Measurements from ENCODE around the gene FAAH. TPM values are rescaled to one million over a fixed set of nuclear protein-coding genes. Genes with fewer than 3 reads are reported as not detected.
"Not testable (repeated sequence)": the region's sequence is repeated elsewhere in the genome, so short reads cannot be mapped to it uniquely, and the experiment has no call there.

The FAAH gene
- total RNA-seq: 3.6 and 4.1 TPM in 2 replicates

DNA sequence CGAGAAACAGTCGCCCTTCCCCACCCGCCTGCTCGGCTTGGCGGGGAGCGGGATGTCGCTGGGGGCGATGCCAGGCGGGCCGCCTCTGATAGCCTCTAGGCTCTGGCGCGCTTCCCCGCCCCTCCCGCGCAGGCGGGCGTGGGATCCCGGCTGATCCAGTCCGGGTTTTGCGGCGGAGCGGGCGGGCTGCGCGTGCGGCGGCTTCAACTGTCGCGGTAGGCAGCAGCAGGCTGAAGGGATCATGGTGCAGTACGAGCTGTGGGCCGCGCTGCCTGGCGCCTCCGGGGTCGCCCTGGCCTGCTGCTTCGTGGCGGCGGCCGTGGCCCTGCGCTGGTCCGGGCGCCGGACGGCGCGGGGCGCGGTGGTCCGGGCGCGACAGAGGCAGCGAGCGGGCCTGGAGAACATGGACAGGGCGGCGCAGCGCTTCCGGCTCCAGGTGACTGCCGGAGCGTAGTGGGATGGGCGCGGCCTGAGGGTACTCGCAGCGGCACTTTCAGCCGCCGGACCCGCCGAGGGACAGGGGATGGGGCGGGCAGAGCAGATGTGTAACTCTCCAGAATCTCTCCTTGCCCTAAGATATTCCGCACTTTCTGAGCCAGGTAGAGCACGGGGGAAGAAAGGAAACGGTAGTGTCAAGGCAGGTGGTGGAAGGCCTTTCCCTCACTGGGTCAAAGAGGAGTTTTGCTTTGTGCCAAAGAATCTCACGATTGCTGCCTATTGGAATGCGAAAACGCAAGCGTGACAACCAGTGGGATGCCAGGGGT is at the start of gene FAAH:
Gene FAAH, plus strand, starts transcription at position 210 of the 764 bp plus-strand sequence. Its CDS starts 32 bp downstream, at position 242.
- intact Hi-C loops (cut with micrococcal nuclease): no loop called here

DNA sequence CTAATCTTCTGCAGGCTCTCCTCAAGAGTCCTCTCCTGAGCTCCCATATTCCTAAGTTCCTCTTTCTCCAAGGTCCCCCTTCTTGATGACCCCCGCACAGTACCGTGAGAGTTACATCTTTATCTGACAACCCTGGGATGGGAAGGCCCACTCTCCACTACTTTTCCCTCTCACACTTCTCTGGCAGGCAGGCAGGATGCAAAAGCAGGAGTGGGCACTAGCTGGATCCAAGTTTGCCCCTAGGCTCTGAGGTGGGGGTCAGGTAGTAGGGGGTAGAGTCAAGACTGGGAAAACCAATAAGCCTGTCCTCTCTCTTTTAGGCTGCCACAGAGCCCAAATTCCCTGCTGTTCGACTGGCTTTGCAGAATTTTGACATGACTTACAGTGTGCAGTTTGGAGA is 49.6 kb upstream of the FAAH start:
- intact Hi-C loops (cut with micrococcal nuclease): loop anchor here (5.0 to 10.0 kb wide), 3 partner anchors 260 to 968 kb away; partner anchors contain the start of genes MKNK1, STIL and TESK2

DNA sequence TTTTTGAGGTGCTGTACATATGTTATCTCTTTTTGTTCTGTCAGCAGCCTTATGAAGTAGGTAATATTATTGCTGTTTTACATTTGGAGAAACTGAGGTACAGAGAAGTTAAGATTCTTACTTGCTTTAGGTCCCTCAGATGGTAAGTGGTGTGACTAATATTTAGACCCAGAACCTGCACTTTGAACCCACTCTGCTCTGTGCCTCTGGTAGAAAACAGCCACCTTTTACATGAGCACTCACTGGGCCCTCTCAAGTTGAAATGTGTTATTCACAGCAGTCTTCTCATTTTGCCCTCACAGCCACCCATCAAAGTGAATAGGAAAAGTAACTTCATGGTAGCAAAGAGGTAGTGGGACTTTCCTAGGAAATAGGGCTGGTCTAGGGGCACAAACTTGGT is 48.8 kb upstream of the FAAH start:
- intact Hi-C loops (cut with micrococcal nuclease): loop anchor here (5.0 to 10.0 kb wide), 2 partner anchors 58 to 260 kb away; partner anchors contain the start of gene MKNK1

DNA sequence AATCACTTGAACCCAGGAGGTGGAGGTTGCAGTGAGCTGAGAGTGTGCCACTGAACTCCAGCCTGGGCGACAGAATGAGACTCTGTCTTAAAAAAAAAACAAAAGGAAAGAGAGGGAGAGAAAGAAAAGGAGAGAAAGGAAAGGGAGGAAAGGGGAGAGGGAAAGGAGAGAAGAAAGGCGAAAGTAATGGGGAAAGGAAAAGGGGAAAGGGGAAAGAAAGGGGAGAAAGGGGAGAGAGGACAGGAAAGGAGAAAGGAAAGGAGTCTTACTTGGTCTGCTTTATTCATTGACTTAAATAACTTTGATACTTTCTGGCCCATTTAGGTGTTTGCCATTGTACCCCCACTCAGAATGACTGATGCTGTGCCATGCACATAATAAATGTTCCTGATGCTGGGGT is 41.8 kb upstream of the FAAH start:
- intact Hi-C loops (cut with micrococcal nuclease): no loop called here

DNA sequence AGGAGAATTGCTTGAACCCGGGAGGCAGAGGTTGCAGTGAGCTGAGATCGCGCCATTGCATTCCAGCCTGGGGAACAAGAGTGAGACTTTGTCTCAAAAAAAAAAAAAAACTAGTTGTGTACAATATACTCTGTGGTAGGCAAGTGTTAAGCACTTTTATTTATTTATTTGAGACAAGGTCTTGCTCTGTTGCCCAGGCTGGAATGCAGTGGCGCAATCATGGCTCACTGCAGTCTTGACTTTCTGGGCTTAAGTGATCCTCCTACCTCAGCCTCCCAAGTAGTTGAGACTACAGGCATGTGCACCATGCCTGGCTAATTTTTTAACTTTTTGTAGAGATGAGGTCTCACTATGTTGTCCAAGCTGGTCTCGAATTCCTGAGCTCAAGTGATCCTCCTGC is 38.2 kb upstream of the FAAH start:
- intact Hi-C loops (cut with micrococcal nuclease): not testable (repeated sequence)

DNA sequence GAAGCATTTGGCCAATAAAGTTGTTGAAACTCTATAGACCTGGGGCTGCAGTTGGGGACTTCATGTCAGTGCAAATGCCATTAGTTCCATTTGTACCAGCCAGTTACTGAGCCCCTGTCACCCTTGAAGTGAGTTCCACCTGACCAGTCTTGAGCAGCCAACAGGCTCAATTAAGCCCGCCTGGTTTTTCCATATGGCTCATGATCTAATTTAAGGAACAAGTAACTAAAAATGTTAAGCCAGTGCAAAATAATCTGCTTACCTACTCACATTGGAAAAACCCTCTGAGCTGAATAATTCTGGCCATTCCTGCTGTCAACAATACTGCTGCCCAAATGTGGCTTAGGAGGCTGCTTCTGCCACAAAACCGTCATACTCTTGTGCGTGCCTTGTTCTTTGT is 32.0 kb upstream of the FAAH start:
- intact Hi-C loops (cut with micrococcal nuclease): no loop called here

DNA sequence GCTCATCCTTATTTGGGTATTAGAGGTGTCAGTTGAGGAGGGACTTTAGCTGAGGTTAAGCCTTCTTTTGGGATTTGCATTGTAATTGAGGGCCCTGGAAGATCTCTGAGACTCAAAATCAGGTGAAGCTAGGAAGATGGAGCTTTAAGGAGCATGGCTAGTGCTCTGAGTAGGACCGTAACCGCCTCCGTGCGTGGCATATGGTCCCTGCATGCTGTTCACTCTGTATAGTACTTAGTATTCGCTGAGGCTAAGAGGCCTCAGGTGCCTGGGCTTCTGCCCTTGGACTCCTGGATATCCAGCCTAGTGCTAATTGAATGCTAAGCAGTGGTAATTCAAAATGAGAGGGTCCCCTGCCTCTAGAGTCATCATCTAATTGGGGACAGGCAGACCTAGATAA is 31.0 kb upstream of the FAAH start:
- intact Hi-C loops (cut with micrococcal nuclease): no loop called here

DNA sequence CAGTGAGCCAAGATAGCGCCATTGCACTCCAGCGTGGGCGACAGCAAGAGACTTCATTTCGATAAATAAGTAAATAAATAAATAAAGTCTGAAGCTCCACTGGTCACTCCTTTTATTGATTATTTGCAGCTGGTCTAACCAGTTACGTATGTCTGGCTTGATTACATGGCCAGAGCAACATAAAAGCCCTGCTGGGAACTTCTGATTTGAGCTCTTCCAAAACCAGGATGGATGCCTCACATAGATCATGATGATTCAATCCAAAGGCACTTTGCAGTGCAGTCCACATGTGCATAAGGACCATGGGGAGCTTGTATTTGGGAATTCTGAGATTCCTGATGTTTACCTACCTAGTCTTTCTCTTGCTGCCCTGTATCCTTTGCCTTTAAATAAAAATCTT is 29.5 kb upstream of the FAAH start:
- intact Hi-C loops (cut with micrococcal nuclease): no loop called here

DNA sequence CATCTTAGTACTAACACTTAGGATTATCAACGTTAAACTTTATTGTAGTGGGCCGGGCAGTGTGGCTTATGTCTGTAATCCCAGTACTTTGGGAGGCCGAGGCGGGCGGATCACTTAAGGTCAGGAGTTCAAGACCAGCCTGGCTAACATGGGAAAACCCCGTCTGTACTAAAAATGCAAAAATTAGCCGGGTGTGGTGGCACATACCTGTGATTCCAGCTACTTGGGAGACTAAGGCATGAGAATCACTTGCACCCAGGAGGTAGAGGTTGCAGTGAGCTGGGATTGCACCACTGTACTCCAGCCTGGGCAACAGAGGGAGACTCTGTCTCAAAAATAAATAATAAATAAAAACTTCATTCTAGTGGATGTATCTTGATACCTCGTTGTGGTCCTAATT is 28.3 kb upstream of the FAAH start:
- intact Hi-C loops (cut with micrococcal nuclease): not testable (repeated sequence)

DNA sequence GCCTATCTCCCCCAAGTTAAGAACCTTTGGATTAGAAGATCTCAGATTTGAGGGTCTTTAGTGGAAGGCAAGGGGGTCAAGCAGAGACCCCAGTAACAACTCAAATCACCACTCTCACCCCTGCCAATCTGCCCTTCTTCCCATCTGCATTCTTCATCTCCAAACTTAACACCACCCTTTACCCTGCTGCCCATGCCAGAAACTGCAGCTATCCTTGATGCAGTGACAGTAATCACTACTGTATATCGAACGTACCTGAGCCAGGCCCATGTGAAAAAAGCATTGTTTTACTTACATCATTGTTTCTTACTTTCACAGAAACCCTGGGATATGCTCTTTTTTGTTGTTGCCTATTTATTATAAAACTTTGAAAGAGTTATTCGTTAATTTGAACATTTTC is 27.0 kb upstream of the FAAH start:
- intact Hi-C loops (cut with micrococcal nuclease): no loop called here

DNA sequence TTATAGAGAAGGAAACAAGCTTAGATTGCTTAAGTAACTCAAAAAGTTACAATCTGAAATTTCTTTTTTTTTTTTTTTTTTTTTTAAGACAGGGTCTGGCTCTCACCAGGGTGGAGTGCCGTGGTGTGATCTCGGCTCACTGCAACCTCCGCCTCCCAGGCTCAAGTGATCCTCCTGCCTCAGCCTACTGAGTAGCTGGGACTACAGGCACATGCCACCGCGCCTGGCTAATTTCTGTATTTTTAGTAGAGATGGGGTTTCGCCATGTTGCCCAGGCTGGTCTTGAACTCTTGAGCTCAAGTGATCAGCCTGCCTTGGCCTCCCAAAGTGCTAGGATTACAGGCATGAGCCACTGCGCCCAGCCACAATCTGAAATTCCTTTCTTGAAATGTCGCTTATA is 26.4 kb upstream of the FAAH start:
- intact Hi-C loops (cut with micrococcal nuclease): not testable (repeated sequence)

DNA sequence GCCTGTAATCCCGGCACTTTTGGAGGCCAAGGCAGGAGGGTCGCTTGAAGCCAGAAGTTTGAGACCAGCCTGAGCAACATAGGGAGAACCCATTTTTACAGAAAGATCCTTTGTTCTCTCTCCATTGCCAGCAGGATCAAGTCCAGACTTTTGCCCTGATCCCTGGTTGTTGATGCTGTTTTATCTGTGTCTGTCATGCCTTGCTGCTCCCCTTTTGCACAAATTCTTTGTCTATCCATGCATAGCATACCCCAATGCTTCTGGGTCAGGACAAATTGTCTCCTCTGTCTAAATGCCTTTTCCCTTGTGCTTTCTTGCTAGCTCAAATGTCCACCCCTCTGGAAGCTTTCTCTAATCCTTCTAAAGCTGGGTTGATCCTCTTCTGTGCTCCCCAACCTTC is 25.3 kb upstream of the FAAH start:
- intact Hi-C loops (cut with micrococcal nuclease): no loop called here

DNA sequence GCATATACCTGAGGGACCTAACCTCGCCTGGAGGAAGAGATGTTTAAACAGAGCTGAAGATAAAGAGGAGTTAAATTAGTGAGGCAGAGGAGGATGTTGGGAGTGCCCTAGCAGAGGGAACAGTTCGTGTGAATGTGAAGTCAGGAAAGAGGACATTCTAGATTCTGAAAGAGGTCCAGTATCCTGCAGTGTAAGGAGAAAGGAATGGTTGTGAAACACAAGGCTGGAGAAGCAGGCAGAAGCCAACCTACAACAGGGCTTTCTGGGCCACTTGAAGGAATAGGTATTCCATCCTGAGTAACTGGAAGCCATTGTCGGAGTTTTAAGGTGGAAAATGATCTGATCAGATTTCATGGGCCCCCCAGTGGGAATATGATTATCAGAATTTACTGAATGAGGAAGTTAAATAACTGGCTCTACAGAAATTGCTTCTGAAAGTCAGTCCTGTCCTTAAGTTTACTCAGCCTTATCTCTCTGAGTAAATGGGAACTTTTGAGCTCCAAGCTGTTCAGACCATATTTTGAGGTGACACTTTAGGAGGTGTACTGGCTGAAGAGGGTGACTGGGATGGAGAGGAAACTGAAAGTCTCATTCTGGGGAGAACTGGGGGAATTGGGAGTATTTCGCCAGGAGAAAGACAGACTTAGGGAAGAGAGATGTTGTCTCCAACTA is 24.4 kb upstream of the FAAH start:
- intact Hi-C loops (cut with micrococcal nuclease): no loop called here

DNA sequence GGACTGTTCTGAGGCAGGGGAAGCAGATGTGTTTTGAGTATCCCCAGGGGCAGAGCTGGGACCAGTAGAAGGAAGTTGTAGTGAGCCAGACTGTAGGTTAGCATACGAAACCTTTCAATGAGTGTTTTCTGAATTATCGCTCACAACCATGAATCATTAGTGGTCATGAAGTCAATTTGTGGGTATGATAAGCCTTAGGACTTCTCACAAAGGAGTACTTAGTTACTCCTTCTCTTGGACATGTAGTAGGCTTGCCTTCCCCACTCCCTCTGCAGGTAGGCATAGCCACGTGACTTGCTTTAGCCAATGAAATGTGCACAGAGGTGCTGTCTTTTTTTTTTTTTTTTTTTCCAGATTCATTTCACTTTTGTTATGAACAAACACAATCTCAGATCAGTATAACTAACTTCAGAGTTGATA is 23.9 kb upstream of the FAAH start:
- intact Hi-C loops (cut with micrococcal nuclease): no loop called here

DNA sequence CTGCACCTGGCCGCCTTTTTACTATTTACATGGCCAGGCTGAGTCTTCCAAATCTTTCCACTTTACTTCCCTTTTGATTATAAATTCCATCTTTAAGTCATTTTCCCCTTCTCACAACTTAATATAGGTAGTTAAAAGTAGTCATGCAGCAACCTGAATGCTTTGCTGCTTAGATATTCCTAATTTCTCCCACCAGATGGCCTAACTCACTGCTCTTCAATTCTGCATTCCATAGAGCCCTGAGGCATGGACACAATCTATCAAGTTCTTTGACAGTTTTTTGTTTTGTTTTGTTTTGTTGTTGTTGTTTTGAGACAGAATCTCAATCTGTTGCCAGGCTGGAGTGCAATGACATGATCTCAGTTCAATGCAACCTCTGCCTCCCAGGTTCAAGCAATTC is 21.7 kb upstream of the FAAH start:
- intact Hi-C loops (cut with micrococcal nuclease): no loop called here

DNA sequence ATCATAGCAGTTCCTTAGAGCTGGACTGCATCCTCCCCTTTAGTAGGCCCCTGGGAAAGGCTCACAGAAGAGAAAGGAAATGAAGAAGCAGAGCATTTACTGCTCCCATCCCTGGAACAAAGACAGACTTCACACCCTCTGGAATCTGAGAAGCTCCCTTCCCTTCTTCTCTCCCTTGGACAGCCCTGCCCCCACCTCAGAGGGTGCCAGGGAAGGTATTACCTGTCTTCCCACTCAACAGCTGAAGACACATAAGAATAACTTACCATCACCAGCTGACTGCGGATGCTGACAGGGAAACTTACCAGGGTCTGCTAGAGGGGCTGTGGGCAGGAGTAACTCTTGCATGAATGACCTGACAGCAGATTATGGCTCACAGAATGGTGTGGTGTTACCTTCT is 14.1 kb upstream of the FAAH start:
- intact Hi-C loops (cut with micrococcal nuclease): no loop called here

DNA sequence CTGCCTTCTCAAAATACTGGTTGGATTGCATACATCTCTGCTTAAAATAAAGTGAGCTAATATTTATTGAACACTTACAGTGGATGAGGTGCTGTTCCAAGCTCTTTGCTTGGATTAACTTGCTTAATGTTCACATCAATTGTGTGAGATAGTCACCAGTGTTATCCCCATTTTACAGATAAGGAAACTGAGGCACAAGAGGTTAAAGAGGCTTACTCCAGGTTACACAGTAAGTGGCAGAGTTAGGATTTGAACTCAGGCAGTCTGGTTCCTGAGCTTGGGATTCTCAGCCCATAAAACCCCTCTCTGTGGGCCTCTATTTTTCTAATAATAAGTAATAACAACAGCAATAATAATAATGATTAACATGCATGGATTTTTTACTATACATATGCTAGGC is 13.6 kb upstream of the FAAH start:
- intact Hi-C loops (cut with micrococcal nuclease): no loop called here

DNA sequence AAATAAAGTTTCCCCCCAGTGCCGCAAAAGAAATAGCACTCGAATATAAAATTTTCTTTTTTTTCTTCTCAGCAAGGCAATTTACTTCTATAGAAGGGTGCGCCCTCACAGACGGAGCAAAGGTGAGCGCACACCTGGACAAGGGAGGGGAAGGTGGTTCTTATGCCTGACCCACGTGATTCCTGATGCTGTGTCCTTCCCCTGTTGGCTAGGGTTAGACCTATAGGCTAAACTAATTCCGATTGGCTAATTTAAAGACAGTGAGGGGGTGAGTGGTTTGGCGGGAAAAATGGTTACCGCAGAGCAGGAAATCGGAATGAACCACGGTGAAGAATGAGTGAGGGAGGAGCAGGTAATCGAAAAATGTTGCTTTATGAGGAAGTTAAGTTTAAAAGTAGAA is 607 bp upstream of the FAAH start:
- intact Hi-C loops (cut with micrococcal nuclease): no loop called here

DNA sequence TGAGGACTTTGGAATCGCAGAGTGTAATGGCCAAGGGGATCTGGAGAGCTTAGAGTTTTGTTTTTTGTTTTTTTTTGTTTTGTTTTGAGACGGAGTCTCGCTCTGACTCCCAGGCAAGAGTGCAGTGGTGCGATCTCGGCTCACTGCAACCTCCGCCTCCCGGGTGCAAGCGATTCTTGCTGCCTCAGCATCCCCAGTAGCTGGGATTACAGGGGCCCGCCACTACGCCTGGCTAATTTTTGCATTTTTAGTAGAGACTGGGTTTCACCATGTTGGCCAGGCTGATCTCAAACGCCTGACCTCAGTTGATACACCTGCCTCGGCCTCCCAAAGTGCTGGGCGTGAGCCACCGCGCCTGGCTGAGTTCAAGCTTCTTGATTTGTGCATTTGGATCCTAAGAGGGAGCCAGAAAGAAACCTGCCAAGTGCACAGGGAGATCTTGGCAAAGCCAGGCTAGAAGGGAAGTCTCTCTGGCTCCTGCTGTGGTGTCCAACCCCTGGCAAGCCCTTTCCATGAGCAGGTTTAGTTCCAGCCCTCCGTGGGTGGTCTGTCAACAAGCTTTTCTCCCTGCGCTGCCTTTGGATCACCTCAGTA is 852 bp downstream of the FAAH start:
- intact Hi-C loops (cut with micrococcal nuclease): no loop called here

DNA sequence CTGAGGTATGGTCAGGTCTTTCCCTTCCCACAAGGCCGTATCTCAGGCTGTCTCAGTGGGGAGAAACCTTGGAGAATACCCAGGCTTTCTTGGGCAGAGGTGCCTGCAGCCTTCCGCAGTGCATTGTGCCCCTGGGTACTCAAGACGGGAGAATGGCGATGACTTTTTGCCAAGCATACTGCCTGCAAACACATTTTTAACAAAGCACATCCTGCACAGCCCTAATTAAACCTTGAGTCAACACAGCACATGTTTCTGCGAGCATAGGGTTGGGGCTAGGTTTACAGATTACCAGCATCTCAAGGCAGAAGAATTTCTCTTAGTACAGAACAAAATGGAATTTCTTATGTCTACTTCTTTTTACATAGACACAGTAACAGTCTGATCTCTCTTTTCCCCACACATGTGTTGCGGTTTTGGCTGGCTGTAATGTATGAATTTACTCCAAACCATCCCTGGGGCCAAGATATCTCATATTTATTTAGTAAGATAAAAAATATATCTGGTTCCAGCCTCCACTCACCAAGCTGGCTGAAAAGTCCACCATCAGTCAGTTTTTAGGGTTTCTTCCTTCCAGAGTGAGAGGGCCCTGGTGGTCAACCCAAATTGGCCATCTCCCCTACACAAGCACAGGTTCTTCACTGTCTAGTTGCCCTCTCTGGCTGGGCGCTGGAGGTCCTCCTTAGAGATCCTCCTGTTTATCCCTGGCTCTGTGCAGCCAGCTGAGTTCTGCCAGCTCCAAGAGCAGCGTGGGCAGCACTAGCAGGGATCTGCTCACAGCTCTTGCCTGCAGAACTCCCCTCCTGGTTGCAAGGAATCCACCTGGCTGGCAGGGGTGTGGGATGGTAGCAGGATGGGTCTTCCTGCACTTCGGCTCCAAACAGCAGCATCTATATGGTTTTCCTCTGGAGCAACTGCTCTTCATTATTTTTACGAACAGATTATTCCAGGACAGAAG is 2.6 kb downstream of the FAAH start:
- intact Hi-C loops (cut with micrococcal nuclease): no loop called here

DNA sequence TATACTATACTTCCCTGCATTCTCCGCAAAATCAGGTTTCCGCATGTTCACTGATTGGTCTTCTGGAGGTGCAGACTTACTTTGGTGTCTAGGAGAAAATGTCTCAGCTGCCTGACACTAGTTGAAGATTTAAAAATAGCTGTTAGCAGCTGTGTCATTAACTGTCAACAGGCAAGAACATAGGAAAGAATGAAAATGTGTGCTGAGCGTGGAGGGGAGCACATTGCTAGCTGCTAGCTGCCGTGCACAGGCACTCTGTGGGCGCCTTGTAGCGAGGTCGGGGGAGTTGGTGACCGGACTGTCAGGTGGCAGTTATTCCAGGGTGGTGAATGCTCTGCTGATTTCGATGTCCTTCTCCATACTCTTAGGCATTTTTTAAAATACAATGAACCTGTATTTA is 5.2 kb downstream of the FAAH start:
- intact Hi-C loops (cut with micrococcal nuclease): no loop called here

Data from T-helper 1 cell treated with Interleukin-12 subunit alpha and Interleukin-12 subunit beta and Interleukin-4 antibody, amounts not matched to agents 30 ng/mL and 1 ng/mL, for 36 hours (primary cell).